Ishikawa (cell line): ENCODE results near the gene SNRNP200.

ENCODE experiments used
- TAF1 ChIP-seq: IDR thresholded peaks from 2 replicates; pipeline ENCODE4 v1.6.1; 2012; ENCODE audit warnings: low read depth, mild to moderate bottlenecking
- YY1 ChIP-seq: IDR thresholded peaks from 2 replicates; pipeline ENCODE4 v1.6.1; 2012; ENCODE audit warnings: low read depth

- TF ChIP-seq YY1: no peak
- no peak for TF ChIP-seq TAF1
Observed at GRCh38 chr2:96260387-96261260, 44.7 kb downstream of the SNRNP200 start.
